H1 (cell line): Measurements from ENCODE around the gene VPS26A. TPM values are rescaled to one million over a fixed set of nuclear protein-coding genes. Genes with fewer than 3 reads are reported as not detected.
A peak's percentile ranks its signal among the peaks of the same experiment; 100 is the strongest.

Source experiments
- CTCF ChIA-PET: fragments of 300-600 bp; sonication (Branson Sonifier 250); formaldehyde crosslinking; loops from one replicate; lab custom pipeline; 2021; ENCODE audit not compliant: partially characterized antibody; lab: Charles Lee
- POLR2A ChIA-PET: fragments of 300-600 bp; sonication (Branson Sonifier 250); formaldehyde crosslinking; loops from one replicate; lab custom pipeline; 2021; ENCODE audit warnings: inconsistent platforms; ENCODE audit not compliant: partially characterized antibody; lab: Charles Lee
- DNase-seq, 2 experiments: peaks; one replicate each; pipeline versions ENCODE4 v3.0.0 to v3.0.0-alpha.2; 2010 to 2022; ENCODE audit warnings: low spot score in 2 of 2, low read depth in 1 of 2, mixed read lengths in 1 of 2
- FAIRE-seq: peaks from 2 replicates; lab custom pipeline; 2011; peaks lifted over from hg19 to GRCh38; lab: Jason Lieb, UNC
- H2AFZ ChIP-seq: 2 replicates; pipeline ENCODE4 v1.8.1; 2012; ENCODE audit warnings: low read length, inconsistent platforms
- H2AK5ac ChIP-seq: 2 replicates; pipeline ENCODE4 v1.6.1; 2013; ENCODE audit warnings: low read depth, low read length
- H2BK120ac ChIP-seq: replicated peaks from 2 replicates; pipeline ENCODE3; 2013; ENCODE audit warnings: low read depth, low read length, inconsistent platforms
- H2BK12ac ChIP-seq: 2 replicates; pipeline ENCODE4 v1.6.1; 2013; ENCODE audit warnings: low read depth, low read length
- H2BK15ac ChIP-seq: 2 replicates; pipeline ENCODE4 v1.6.1; 2013; ENCODE audit warnings: low read length
- H2BK20ac ChIP-seq: 2 replicates; pipeline ENCODE4 v1.6.1; 2013; ENCODE audit warnings: low read length
- H2BK5ac ChIP-seq: 2 replicates; pipeline ENCODE4 v1.6.1; 2013; ENCODE audit warnings: low read depth, low read length
- H3K14ac ChIP-seq: 2 replicates; pipeline ENCODE4 v1.6.1; 2013; ENCODE audit warnings: inconsistent platforms; ENCODE audit not compliant: insufficient read length
- H3K18ac ChIP-seq: 2 replicates; pipeline ENCODE4 v1.6.1; 2013; ENCODE audit warnings: low read length; ENCODE audit errors: extremely low read depth
- H3K23ac ChIP-seq: 2 replicates; pipeline ENCODE4 v1.6.1; 2013; ENCODE audit warnings: inconsistent platforms; ENCODE audit not compliant: insufficient read length
- H3K23me2 ChIP-seq: 2 replicates; pipeline ENCODE4 v1.6.1; 2013; ENCODE audit warnings: low read depth, low read length
- H3K27ac ChIP-seq: 2 replicates; pipeline ENCODE4 v1.6.1; 2011; ENCODE audit warnings: low read depth, low read length, inconsistent platforms
- H3K27me3 ChIP-seq, 4 experiments: replicated peaks in 1 of 4; 1 replicate in 1 of 4; 2 replicates in 3 of 4; pipeline versions ENCODE4 v1.6.1 to v1.8.1; 2011 to 2013; ENCODE audit warnings: low read length in 3 of 4, mild to moderate bottlenecking in 3 of 4, inconsistent platforms in 2 of 4, mixed read lengths in 2 of 4, moderate library complexity in 1 of 4; ENCODE audit not compliant: control insufficient read depth in 3 of 4, insufficient read depth in 3 of 4; ENCODE audit errors: extremely low read depth in 1 of 4
- H3K36me3 ChIP-seq, 4 experiments: 2 replicates each; pipeline versions ENCODE4 v1.6.1 to v1.8.1; 2011 to 2013; ENCODE audit warnings: mild to moderate bottlenecking in 4 of 4, low read length in 3 of 4, moderate library complexity in 2 of 4, control low read depth in 1 of 4, inconsistent platforms in 1 of 4; ENCODE audit not compliant: insufficient read depth in 4 of 4, control insufficient read depth in 2 of 4
- H3K4ac ChIP-seq: replicated peaks from 2 replicates; pipeline ENCODE3; 2013; ENCODE audit warnings: low read length, low read depth, mixed read lengths, inconsistent platforms; ENCODE audit not compliant: insufficient read length
- H3K4me1 ChIP-seq, 4 experiments: replicated peaks in 1 of 4; 1 replicate in 1 of 4; 2 replicates in 3 of 4; pipeline versions ENCODE4 v1.6.1 to v1.8.1; 2011 to 2013; ENCODE audit warnings: low read length in 3 of 4, inconsistent platforms in 2 of 4, mixed read lengths in 1 of 4; ENCODE audit not compliant: insufficient read depth in 4 of 4, control insufficient read depth in 3 of 4
- H3K4me2 ChIP-seq, 2 experiments: 2 replicates each; pipeline versions ENCODE4 v1.6.1 to v1.8.1; 2011 to 2013; ENCODE audit warnings: low read depth in 2 of 2, low read length in 2 of 2, control low read depth in 1 of 2, inconsistent platforms in 1 of 2, mild to moderate bottlenecking in 1 of 2; ENCODE audit not compliant: insufficient read depth in 1 of 2
- H3K4me3 ChIP-seq, 4 experiments: fragments of 200-600, 300-600 bp in 1 of 4; sonication (generic), shearing (Covaris generic), sonication (Bioruptor Twin) in 1 of 4; 2 replicates each; pipeline versions ENCODE4 v1.5.1 to v1.8.1; 2011 to 2016; ENCODE audit warnings: low read length in 4 of 4, low read depth in 3 of 4, control low read depth in 2 of 4, inconsistent platforms in 2 of 4, mild to moderate bottlenecking in 2 of 4, mixed read lengths in 1 of 4, moderate library complexity in 1 of 4; ENCODE audit not compliant: insufficient read depth in 2 of 4; ENCODE audit errors: extremely low read depth in 1 of 4
- H3K56ac ChIP-seq: replicated peaks from 2 replicates; pipeline ENCODE3; 2013; ENCODE audit warnings: low read depth, mild to moderate bottlenecking, mixed read lengths, low read length, inconsistent platforms; ENCODE audit not compliant: insufficient read length
- H3K79me1 ChIP-seq: 2 replicates; pipeline ENCODE4 v1.6.1; 2013; ENCODE audit warnings: low read depth, low read length, control low read depth
- H3K79me2 ChIP-seq, 2 experiments: 2 replicates each; pipeline versions ENCODE4 v1.6.1 to v1.8.1; 2012 to 2013; ENCODE audit warnings: low read length in 2 of 2, mild to moderate bottlenecking in 2 of 2, inconsistent platforms in 1 of 2; ENCODE audit not compliant: insufficient read depth in 2 of 2, control insufficient read depth in 1 of 2
- H3K9ac ChIP-seq, 4 experiments: replicated peaks in 1 of 4; 1 replicate in 1 of 4; 2 replicates in 3 of 4; pipeline versions ENCODE4 v1.6.1 to v1.8.1; 2011 to 2013; ENCODE audit warnings: low read depth in 3 of 4, low read length in 3 of 4, control low read depth in 2 of 4, mild to moderate bottlenecking in 2 of 4, moderate library complexity in 2 of 4, inconsistent platforms in 1 of 4; ENCODE audit errors: extremely low read depth in 1 of 4
- H3K9me3 ChIP-seq, 2 experiments: 2 replicates each; pipeline versions ENCODE4 v1.6.1 to v1.8.1; 2012 to 2013; ENCODE audit warnings: mild to moderate bottlenecking in 2 of 2, moderate library complexity in 2 of 2, control low read depth in 1 of 2, inconsistent platforms in 1 of 2, low read depth in 1 of 2, low read length in 1 of 2, mixed read lengths in 1 of 2; ENCODE audit not compliant: insufficient read depth in 2 of 2
- H4K20me1 ChIP-seq, 2 experiments: replicated peaks in 1 of 2; 2 replicates each; pipeline versions ENCODE3 to v1.8.1; 2011 to 2013; ENCODE audit warnings: inconsistent platforms in 2 of 2, low read length in 2 of 2, mild to moderate bottlenecking in 1 of 2; ENCODE audit not compliant: insufficient read depth in 2 of 2, control insufficient read depth in 1 of 2
- H4K5ac ChIP-seq: 2 replicates; pipeline ENCODE4 v1.6.1; 2013; ENCODE audit warnings: low read length, low read depth, mixed read lengths, inconsistent platforms; ENCODE audit not compliant: insufficient read length
- H4K8ac ChIP-seq: 2 replicates; pipeline ENCODE4 v1.8.0; 2013; ENCODE audit warnings: mild to moderate bottlenecking, moderate library complexity, low read length, inconsistent platforms; ENCODE audit not compliant: insufficient read depth; ENCODE audit errors: extremely low read depth
- H4K91ac ChIP-seq: replicated peaks from 2 replicates; pipeline ENCODE3; 2013; ENCODE audit warnings: low read length, mixed read lengths, inconsistent platforms; ENCODE audit not compliant: insufficient read length
- BACH1 ChIP-seq: IDR thresholded peaks from 2 replicates; pipeline ENCODE4 v1.6.1; 2012; ENCODE audit warnings: low read length, improper control_type of control experiment
- CBX5 ChIP-seq: fragments of 300-800, 300-1000 bp; sonication (generic); IDR thresholded peaks from 2 replicates; pipeline ENCODE4 v1.7.1; 2016; ENCODE audit warnings: antibody characterized with exemption, low read length, low read depth
- HDAC2 ChIP-seq, 2 experiments: fragments of 300-600 bp in 1 of 2; sonication (generic) in 1 of 2; IDR thresholded peaks; 2 replicates each; pipeline ENCODE4 v1.6.1; 2011 to 2012; ENCODE audit warnings: low read depth in 2 of 2, low read length in 2 of 2, mild to moderate bottlenecking in 2 of 2, moderate library complexity in 2 of 2, borderline replicate concordance in 1 of 2, inconsistent platforms in 1 of 2
- RAD21 ChIP-seq, 2 experiments: IDR thresholded peaks in 1 of 2; conservative IDR thresholded peaks in 1 of 2; 2 replicates each; pipeline ENCODE4 v1.6.1; 2011; ENCODE audit warnings: low read depth in 2 of 2, low read length in 2 of 2, improper control_type of control experiment in 1 of 2, inconsistent platforms in 1 of 2, mild to moderate bottlenecking in 1 of 2, moderate library complexity in 1 of 2
- RBBP5 ChIP-seq: IDR thresholded peaks from 2 replicates; pipeline ENCODE4 v1.7.1; 2012; ENCODE audit warnings: low read depth, mild to moderate bottlenecking, inconsistent platforms, low read length, moderate library complexity, borderline replicate concordance
- SP1 ChIP-seq: IDR thresholded peaks from 2 replicates; pipeline ENCODE4 v1.6.1; 2011; ENCODE audit warnings: low read depth, low read length
- SP4 ChIP-seq: IDR thresholded peaks from 2 replicates; pipeline ENCODE4 v1.6.1; 2012; ENCODE audit warnings: low read length, inconsistent platforms
- TCF12 ChIP-seq: IDR thresholded peaks from 2 replicates; pipeline ENCODE4 v1.6.1; 2011; ENCODE audit warnings: low read depth, mild to moderate bottlenecking, low read length
- TEAD4 ChIP-seq: IDR thresholded peaks from 2 replicates; pipeline ENCODE4 v1.6.1; 2012; ENCODE audit warnings: low read depth, low read length, inconsistent platforms, mixed read lengths
- ZNF274 ChIP-seq: IDR thresholded peaks from 2 replicates; pipeline ENCODE4 v1.7.0; 2012; ENCODE audit warnings: low read length, borderline replicate concordance; ENCODE audit errors: extremely low read depth
- WGBS, 2 experiments: shearing (Covaris generic) in 1 of 2; methylation state at CpG; one replicate each; pipeline versions ENCODE4 v1.1.6 to v1.1.7; 2013 to 2015; ENCODE audit warnings: low lambda C conversion rate in 2 of 2, mixed read lengths in 2 of 2, inconsistent platforms in 1 of 2, low coverage in 1 of 2, missing lambda C conversion rate in 1 of 2; ENCODE audit not compliant: insufficient replicate concordance in 2 of 2, insufficient coverage in 1 of 2, insufficient read length in 1 of 2; ENCODE audit errors: extremely low coverage in 1 of 2, missing lambda C conversion rate in 1 of 2; 5-methylcytosine and 5-hydroxymethylcytosine counted together
- polyA plus RNA-seq, 7 experiments: library from polyadenylated mRNA; depleted of rRNA in 3 of 7; stranded (reverse) in 5 of 7; unstranded in 2 of 7; fragments of >200 nt in 5 of 7; fragments of 200-250 nt in 2 of 7; gene quantifications; 1 replicate in 5 of 7; 2 replicates in 1 of 7; 4 replicates in 1 of 7; pipeline versions ENCODE4 v1.2.1 to v1.2.3, GENCODE V29; 2011 to 2013; ENCODE audit warnings: missing spikeins in 2 of 7, mixed read lengths in 2 of 7
- total RNA-seq: library from RNA; stranded (reverse); fragmentation: NEBNext Ultra II Directional; extraction: Animal tissue kit (Norgen Biotek cat#: 25700); gene quantifications from 2 replicates; pipeline ENCODE4 v1.2.1, GENCODE V29; 2021

The VPS26A gene
- total and polyA plus RNA-seq, 2 of the 8 experiments (the other 6 are each of a cell fraction or from before 2014, with no cell fraction given): 10.7 to 44.8 TPM

GRCh38 chr10:69202332-69202731 is 78.4 kb downstream of the VPS26A start:
- no peak overlapping the region for H3K27ac ChIP-seq
- no peaks in the 10 kb centered on the region for H4K20me1 ChIP-seq
- H3K56ac ChIP-seq: no peak overlapping the region
- H3K14ac ChIP-seq: no peak overlapping the region
- WGBS, 2 experiments: 100% methylated on average over 1 of the region's 1 CpG; no CpG with 5 or more reads in 1 of the 2 experiments
- no peak overlapping the region for H3K4me2 ChIP-seq
- no peak overlapping the region for H2BK5ac ChIP-seq
- FAIRE-seq (no peak), DNase-seq (no peak)
- no peak overlapping the region for H2BK12ac ChIP-seq
- no peak overlapping the region for H2BK20ac ChIP-seq
- H3K79me2 ChIP-seq: no peaks in the 10 kb centered on the region
- no peak overlapping the region for H2BK120ac ChIP-seq
- H3K4me1 ChIP-seq: no peaks in the 10 kb centered on the region
- peak overlapping the region in 1 of 4 experiments; percentile 34; a peak in 1 of 7 replicates for H3K9ac ChIP-seq
- H3K36me3 ChIP-seq: peaks cover 7 to 46% (median 33%) of the 10 kb centered on the region in 4 experiments; a peak in 7 of 8 replicates
- H3K9me3 ChIP-seq: no peaks in the 10 kb centered on the region
- H3K4me3 ChIP-seq: no peak overlapping the region
- no peak overlapping the region for H4K5ac ChIP-seq
- no peak overlapping the region for H4K91ac ChIP-seq
- H3K79me1 ChIP-seq: no peaks in the 10 kb centered on the region
- no peak for TF ChIP-seq RAD21 (IDR thresholded peaks at IDR 0.05 in 1 of 2, conservative IDR thresholded peaks at IDR 0.05 in 1 of 2; ENCODE audit: low read depth in 2 of 2, low read length in 2 of 2)
- TF ChIP-seq TCF12: no peak
- no peak for TF ChIP-seq BACH1
- TF ChIP-seq ZNF274: no peak
- TF ChIP-seq CBX5: no peak
- no peak for TF ChIP-seq SP4
- no peak for TF ChIP-seq SP1
- no peak for TF ChIP-seq RBBP5
- no peak for TF ChIP-seq TEAD4
- no peak for TF ChIP-seq HDAC2 (IDR thresholded peaks at IDR 0.05; ENCODE audit: borderline replicate concordance in 1 of 2, low read depth in 2 of 2, low read length in 2 of 2)
- POLR2A ChIA-PET: interaction anchor here (0.5 to 0.9 kb wide), 3 partner anchors 10 to 1015 kb away, joined by 3 to 4 read pairs (median 3); partner anchors contain the start of gene HK1
- H2AK5ac ChIP-seq: no peak overlapping the region
- CTCF ChIA-PET: interaction anchor here (0.6 kb wide), 1 partner anchor 53 kb away, joined by 3 read pairs; no protein-coding TSS in a partner anchor
- no peak overlapping the region for H3K23ac ChIP-seq
- no peak overlapping the region for H2BK15ac ChIP-seq
- no peak overlapping the region for H3K18ac ChIP-seq
- no peaks in the 10 kb centered on the region for H3K23me2 ChIP-seq
- H3K27me3 ChIP-seq: no peaks in the 10 kb centered on the region
- no peak overlapping the region for H3K4ac ChIP-seq
- H2AFZ ChIP-seq: no peak overlapping the region
- H4K8ac ChIP-seq: no peak overlapping the region
